Pancreas (tissue), 10 donors: ENCODE measurements around the gene DBET. TPM values are rescaled to one million over a fixed set of nuclear protein-coding genes. Genes with fewer than 3 reads are reported as not detected.
A peak's percentile ranks its signal among the peaks of the same experiment; 100 is the strongest.
"Not testable (repeated sequence)": the region's sequence is repeated elsewhere in the genome, so short reads cannot be mapped to it uniquely, and the experiment has no call there.

ENCODE experiments used
- ATAC-seq, 4 donors: fragments of 200-7000 bp; cut with Tn5 transposase; one replicate each; pipeline versions ENCODE4 v1.8.0 to v1.9.1; 2020; ENCODE audit warnings: mild to moderate bottlenecking in 4 of 4, moderate library complexity in 4 of 4
- DNase-seq, 6 donors: peaks; one replicate each; pipeline ENCODE4 v3.0.0-alpha.2; 2020
- FAIRE-seq: peaks from 2 replicates; lab custom pipeline; 2012; peaks lifted over from hg19 to GRCh38; lab: Jason Lieb, UNC
- H3K27ac ChIP-seq, 4 donors: fragments of 200-600 bp; sonication (generic); 1 replicate in 3 of 4; 2 replicates in 1 of 4; pipeline versions ENCODE4 v1.5.0 to v1.8.0; 2020
- H3K27me3 ChIP-seq, 4 donors: fragments of 200-600 bp; one replicate each; pipeline ENCODE4 v1.8.0; 2021
- H3K36me3 ChIP-seq, 3 donors: fragments of 200-600 bp; sonication (generic) in 1 of 3; one replicate each; pipeline versions ENCODE4 v1.5.0 to v1.8.0; 2020 to 2021
- H3K4me1 ChIP-seq, 3 donors: fragments of 200-600 bp; one replicate each; pipeline ENCODE4 v1.8.0; 2021
- H3K4me3 ChIP-seq, 4 donors: fragments of 200-600 bp; sonication (generic) in 2 of 4; one replicate each; pipeline versions ENCODE4 v1.5.0 to v1.8.0; 2020 to 2021
- H3K9me3 ChIP-seq, 4 donors: fragments of 200-600 bp; one replicate each; pipeline ENCODE4 v1.8.0; 2021
- WGBS, 2 donors: extraction: QIAGEN DNeasy Blood & Tissue Kit; methylation state at CpG; one replicate each; pipeline ENCODE4 v1.1.7; 2013; 5-methylcytosine and 5-hydroxymethylcytosine counted together
- intact Hi-C, 3 donors: fragments of 100-400 bp; cut with DNase I; formaldehyde crosslinking; loops; one replicate each; pipeline versions ENCODE4 v1.11.1 to v1.14.2; 2022
- polyA plus RNA-seq, 2 donors: library from polyadenylated mRNA; stranded (reverse); fragments of 200-250 nt; gene quantifications; one replicate each; pipeline ENCODE4 v1.2.3, GENCODE V29; 2013
- total RNA-seq, 6 donors: library from RNA; stranded (reverse); fragmentation: NEBNext Ultra II Directional in 4 of 6; extraction: Animal tissue kit (Norgen Biotek cat#: 25700) in 4 of 6; gene quantifications; one replicate each; pipeline versions ENCODE4 v1.2.1 to v1.2.4, GENCODE V29; 2021 to 2023
- TF ChIP-seq, protein P1 (sequence below), 4 donors: fragments of 200-600 bp; sonication (generic) in 3 of 4; IDR thresholded peaks; one replicate each; pipeline versions ENCODE4 v1.5.0 to v1.8.0; 2021; ENCODE audit warnings: antibody characterized with exemption in 4 of 4
- donor health status: healthy with polysubstance abuse.
- donor health status: DM: no; HTN: no; CAD: no; lungs with moderate emphysema.
- donor health status: DM: no; HTN: no; CAD: no.
- donor health status: control.
- donor health status: control.
- donor health status: Bipolar disorder and iron deficiency.
- donor health status: DM: yes; HTN: yes; CAD: no.
- donor health status: DM: no; HTN: no; CAD: no.
- donor health status: DM: no; HTN: no; CAD: no.
- donor health status: DM: yes; HTN: yes; CAD: no.

The DBET gene
- total and polyA plus RNA-seq, 8 donors: 0.06 to 0.09 TPM; not detected in 6

DNA sequence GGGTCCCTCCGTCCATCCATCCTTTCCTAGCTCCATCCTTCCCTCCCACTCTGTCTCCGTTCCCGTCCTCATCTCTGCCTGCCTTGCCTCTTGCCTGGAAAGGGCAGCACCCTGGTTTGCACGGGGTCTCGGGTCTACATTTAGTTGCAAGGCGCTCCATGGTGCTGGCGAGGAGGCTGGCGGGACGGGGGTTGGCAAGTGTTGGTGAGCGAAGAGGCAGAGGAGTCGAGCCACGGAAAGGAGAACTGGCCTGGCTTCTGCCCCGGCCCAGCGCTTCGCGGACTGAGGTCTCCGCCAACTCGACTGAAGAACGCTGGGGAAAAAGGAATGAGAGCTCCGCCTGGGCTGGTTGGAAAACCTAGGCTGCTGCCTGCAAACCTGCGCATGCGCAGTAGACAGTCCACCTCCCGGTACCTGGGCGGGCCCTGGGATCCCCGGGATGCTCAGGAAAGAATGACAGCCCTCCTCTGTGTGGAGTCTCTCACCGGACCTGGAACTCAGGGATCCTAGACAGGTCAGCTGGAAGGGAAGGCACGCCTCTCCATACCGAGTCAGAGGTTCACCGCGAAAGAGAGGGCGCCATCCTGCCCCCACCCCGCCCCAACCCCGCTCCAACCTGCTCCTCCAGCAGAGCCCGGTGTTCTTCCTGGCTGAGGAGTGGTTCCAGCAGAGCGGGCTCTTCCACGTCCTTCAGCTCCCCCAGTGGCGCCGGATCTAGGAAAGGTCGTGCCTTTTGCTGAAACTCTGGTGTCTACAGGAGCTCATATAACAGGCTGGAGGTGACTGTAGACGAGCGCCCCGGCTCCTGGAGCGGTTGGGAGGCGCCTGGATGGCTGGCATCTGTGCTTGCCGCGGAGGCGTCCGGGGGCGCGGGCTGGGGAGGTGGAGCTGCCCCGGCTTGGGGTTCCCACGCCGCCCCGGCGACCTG is 43.2 kb upstream of the DBET start:
- ATAC-seq: peak; percentile 67 to 85 (median 80)
- Histone ChIP-seq H3K4me1 (peaks cover 0 to 3% (median 0%) of the 10 kb centered on the region in 3 donors), H3K36me3 (no peaks in the 10 kb centered on the region), H3K4me3 (peak overlapping the region in 1 of 4 donors; percentile 10), H3K27ac (no peak overlapping the region), H3K9me3 (no peaks in the 10 kb centered on the region), H3K27me3 (peaks cover 0 to 15% (median 0%) of the 10 kb centered on the region in 4 donors)
- FAIRE-seq: no peak
- DNase-seq: peak; percentile 50 to 88 (median 66)
- 9 to 10% methylated on average over 50 to 55 of the region's 55 CpGs for WGBS, 2 donors
- TF ChIP-seq, protein P1, sequence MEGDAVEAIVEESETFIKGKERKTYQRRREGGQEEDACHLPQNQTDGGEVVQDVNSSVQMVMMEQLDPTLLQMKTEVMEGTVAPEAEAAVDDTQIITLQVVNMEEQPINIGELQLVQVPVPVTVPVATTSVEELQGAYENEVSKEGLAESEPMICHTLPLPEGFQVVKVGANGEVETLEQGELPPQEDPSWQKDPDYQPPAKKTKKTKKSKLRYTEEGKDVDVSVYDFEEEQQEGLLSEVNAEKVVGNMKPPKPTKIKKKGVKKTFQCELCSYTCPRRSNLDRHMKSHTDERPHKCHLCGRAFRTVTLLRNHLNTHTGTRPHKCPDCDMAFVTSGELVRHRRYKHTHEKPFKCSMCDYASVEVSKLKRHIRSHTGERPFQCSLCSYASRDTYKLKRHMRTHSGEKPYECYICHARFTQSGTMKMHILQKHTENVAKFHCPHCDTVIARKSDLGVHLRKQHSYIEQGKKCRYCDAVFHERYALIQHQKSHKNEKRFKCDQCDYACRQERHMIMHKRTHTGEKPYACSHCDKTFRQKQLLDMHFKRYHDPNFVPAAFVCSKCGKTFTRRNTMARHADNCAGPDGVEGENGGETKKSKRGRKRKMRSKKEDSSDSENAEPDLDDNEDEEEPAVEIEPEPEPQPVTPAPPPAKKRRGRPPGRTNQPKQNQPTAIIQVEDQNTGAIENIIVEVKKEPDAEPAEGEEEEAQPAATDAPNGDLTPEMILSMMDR (IDR thresholded peaks at IDR 0.05): no peak
- intact Hi-C loops: no loop called here

DNA sequence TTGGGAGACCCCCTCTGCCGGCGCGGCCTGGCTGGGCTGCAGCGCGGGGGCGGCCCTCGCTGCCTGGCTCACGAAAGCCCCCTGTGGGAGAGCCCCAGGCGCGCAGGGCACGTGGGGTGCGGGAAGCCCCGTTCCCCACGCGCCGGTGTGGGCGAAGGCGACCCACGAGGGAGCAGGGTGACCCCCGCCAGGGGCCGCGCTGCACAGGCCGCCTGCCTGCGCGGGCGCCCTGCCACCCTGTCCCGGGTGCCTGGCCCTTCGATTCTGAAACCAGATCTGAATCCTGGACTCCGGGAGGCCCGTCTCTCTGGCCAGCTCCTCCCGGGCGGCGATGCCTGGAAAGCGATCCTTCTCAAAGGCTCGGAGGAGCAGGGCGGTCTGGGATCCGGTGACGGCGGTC is 42.3 kb upstream of the DBET start:
- DNase-seq, intact Hi-C loops, H3K36me3 ChIP-seq, H3K9me3 ChIP-seq, ATAC-seq, H3K27ac ChIP-seq, H3K4me1 ChIP-seq, FAIRE-seq, H3K4me3 ChIP-seq: not testable (repeated sequence)
- H3K27me3 ChIP-seq: peaks cover 0 to 15% (median 0%) of the 10 kb centered on the region in 4 donors
- WGBS, 2 donors: 36 to 53% methylated on average over 17 to 18 of the region's 39 CpGs

DNA sequence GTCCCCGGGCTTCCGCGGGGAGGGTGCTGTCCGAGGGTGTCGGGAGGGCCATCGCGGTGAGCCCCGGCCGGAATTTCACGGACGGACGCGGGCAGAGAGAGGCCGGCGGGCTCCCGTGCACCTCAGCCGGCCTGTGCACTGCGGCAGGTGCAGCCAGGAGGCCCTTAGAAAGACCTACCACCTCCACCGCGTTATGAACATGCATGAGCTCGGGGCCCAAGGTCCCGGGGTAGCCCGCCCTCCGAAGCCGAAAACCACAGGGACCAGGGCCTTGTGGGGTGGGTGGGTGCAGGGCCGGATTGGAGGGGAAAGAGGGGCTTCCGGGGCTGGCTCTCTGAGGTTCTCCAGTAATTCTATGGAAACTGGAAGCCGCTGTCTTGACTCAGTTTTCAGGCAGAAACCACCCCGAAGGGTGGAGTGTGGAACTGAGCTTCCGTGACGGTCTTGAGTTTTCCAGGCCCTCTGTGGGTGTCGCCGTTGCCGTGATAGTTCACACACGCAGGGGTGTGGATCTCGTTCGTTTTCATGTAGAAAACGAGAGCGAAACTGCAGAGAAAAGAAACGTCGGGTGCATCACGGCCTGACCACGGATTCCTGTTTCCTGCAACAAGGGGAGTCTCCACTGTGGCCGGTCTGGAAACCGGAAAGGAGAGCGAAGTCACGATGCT is 41.6 kb upstream of the DBET start:
- H3K9me3 ChIP-seq, intact Hi-C loops, FAIRE-seq, H3K36me3 ChIP-seq, H3K4me1 ChIP-seq, H3K27ac ChIP-seq: not testable (repeated sequence)
- Histone ChIP-seq H3K27me3 (peaks cover 0 to 15% (median 0%) of the 10 kb centered on the region in 4 donors), H3K4me3 (peak overlapping the region in 2 of 4 donors; percentile 11 to 23)
- peak in 2 of 6 donors; percentile 57 to 80 for DNase-seq
- peak; percentile 53 to 64 (median 59) for ATAC-seq
- 21 to 28% methylated on average over 29 to 37 of the region's 47 CpGs for WGBS, 2 donors

DNA sequence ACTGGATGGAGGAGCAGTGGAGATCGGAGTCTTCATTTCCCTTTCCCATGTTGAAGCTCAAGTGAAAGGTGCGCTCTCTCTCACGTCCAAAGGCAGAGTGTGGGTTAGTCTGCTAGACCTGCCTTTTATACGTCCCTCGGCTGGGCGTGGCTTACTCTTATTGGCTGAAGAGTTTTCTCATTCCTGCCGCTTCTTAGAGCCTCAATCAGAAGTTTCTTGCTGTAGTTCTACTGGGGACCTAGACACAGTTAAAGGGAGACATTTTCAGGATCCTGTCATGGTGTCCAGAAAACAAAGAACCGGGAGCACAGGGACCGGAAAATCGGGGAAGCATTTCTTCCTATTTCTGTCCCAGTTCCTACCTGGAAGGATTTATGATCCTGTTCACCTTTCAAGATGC is 37.1 kb upstream of the DBET start, which contains the start of gene FRG2:
TSS of gene FRG2 (minus strand) at position 101 of the 400 bp plus-strand sequence. CDS start at position 49, 52 bp downstream.
- WGBS, 2 donors: 78% methylated on average over 1 of the region's 10 CpGs; no CpG with 5 or more reads in 1 of the 2 donors
- DNase-seq, FAIRE-seq, H3K9me3 ChIP-seq, H3K27ac ChIP-seq, H3K4me3 ChIP-seq, H3K27me3 ChIP-seq, H3K4me1 ChIP-seq, H3K36me3 ChIP-seq, ATAC-seq, intact Hi-C loops: not testable (repeated sequence)

DNA sequence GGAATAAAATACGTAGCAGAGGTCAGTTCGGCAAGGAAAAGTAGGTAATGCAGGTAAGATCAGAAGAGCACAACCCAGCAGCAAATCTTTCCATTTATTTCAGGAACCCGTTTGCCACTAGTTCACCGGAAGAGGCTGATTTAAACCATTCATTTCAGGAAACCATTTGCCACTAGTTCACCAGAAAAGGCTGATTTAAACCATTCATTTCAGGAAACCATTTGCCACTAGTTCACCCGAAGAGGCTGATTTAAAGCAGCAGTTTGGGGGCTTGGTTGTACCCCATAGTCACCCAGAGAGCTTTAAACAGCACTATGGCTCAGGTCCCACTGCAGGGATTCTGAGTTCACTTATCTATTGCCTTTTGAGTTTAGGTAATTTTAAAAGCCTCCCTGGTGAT is 33.0 kb upstream of the DBET start:
- H3K4me3 ChIP-seq, ATAC-seq, DNase-seq, H3K27ac ChIP-seq, H3K4me1 ChIP-seq, FAIRE-seq, H3K36me3 ChIP-seq, intact Hi-C loops, H3K9me3 ChIP-seq: not testable (repeated sequence)
- H3K27me3 ChIP-seq: peaks cover 0 to 10% (median 0%) of the 10 kb centered on the region in 4 donors
- WGBS, 2 donors: 52 to 53% methylated on average over 3 of the region's 5 CpGs

DNA sequence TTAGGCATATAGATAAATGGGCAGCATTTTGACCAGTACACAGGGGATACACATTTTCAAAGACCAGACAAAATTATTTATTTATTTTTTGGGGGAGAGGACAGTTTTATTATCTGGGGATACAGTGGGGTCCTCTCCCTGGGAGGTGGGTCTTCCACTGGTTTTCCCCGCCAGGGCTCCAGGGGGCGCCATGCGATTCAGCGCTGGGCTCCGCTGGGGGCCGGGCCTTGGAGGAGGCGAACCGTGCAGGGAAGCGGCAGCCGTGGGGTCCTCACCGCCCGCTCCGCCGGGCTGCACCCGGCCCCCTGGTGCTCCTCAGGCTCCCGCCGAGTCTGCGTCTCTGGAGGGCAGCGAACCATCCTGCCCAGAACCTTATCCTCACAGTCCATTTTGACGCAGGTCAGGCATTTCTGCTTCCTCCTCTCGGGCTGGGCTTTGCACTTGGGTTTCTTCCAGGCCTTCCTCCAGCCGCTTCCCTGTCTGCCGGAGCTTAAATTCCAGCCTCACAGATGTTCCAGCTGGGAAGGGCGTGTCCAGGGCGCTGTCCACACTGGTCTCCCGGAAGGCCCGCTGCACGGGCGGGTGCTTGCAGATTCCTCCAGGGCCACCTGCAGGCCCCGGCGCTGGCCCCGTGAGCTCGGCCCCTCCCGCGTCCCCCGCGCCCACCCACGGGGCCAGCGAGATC is 26.5 kb upstream of the DBET start:
- 0% methylated on average over 3 to 4 of the region's 39 CpGs for WGBS, 2 donors
- TF ChIP-seq, protein P1 (IDR thresholded peaks at IDR 0.05): peak in 1 of 4 donors; percentile 20

DNA sequence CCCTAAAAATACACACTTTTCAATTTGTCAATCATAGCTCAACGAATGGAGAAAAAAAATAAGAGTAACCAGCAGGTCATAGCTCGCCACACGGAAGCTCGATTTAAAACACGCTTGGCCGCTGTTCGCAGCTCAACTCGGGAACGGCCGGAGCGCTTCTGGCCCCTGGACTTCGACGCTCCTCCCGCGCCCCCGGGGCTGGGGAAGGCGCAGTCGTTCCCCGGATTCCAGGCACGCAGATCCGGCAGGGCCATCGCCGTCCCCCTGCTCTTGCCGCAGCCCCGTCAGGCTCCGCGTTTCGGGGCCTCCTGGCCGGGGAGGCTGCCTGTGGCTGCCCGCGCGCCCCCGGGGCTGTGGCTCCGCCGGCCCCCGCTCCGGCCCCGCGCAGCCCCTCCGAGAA is 23.4 kb upstream of the DBET start:
- ATAC-seq, FAIRE-seq, intact Hi-C loops, H3K27me3 ChIP-seq, H3K4me3 ChIP-seq, H3K4me1 ChIP-seq, DNase-seq, H3K9me3 ChIP-seq, H3K27ac ChIP-seq, H3K36me3 ChIP-seq: not testable (repeated sequence)
- WGBS, 2 donors: 23 to 28% methylated on average over 22 to 32 of the region's 40 CpGs

More for the DNA sequence above, 26.5 kb upstream of the DBET start:
- DNase-seq, H3K27ac ChIP-seq, H3K9me3 ChIP-seq, FAIRE-seq, intact Hi-C loops, H3K4me1 ChIP-seq, H3K36me3 ChIP-seq: not testable (repeated sequence)
- Histone ChIP-seq H3K27me3 (peaks cover 0 to 11% (median 0%) of the 10 kb centered on the region in 4 donors), H3K4me3 (peak overlapping the region in 1 of 4 donors; percentile 34)
- peak in 2 of 4 donors; percentile 67 to 74 for ATAC-seq

DNA sequence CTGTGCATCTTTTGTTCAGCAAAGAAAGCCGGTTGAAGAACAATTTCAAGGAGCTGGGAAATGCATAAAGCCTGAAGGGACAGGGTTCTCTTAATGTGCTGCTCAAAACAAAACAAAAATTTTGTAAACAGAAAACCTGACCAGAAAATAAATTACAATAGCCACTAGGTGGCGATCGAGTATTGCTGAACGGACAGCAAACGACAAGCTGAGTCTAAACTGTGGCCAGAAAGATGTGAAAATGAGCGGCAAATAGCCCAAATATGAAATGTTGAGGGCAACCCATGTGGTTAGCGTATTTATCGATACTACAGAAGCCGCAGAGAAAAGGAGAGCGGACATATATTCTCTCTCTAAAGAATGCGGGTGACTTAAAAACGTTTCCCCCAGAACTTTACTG is 16.7 kb upstream of the DBET start:
- intact Hi-C loops: not testable (repeated sequence)
- ATAC-seq: peak in 1 of 4 donors; percentile 42

More for the DNA sequence above, 16.7 kb upstream of the DBET start:
- not testable (repeated sequence) for FAIRE-seq, H3K27me3 ChIP-seq, H3K36me3 ChIP-seq, H3K4me1 ChIP-seq, H3K27ac ChIP-seq, H3K4me3 ChIP-seq, H3K9me3 ChIP-seq, DNase-seq
- WGBS, 2 donors: 7 to 11% methylated on average over 1 of the region's 12 CpGs
